Fibroblast of skin of left quadriceps (primary cell): ENCODE results near the gene KLHDC4.

Experiments used
- DNase-seq, 2 experiments: peaks; one replicate each; pipeline ENCODE4 v3.0.0-alpha.2; 2013; ENCODE audit warnings: low read depth in 2 of 2

The KLHDC4 gene

GRCh38 chr16:87661561-87661960, 104.2 kb downstream of the KLHDC4 start:
- no peak for DNase-seq

- no peak for DNase-seq
Measured at GRCh38 chr16:87658564-87659225, 107.1 kb downstream of the KLHDC4 start.
